Measurements from ENCODE around the gene KLF16. TPM values are rescaled to one million over a fixed set of nuclear protein-coding genes. Genes with fewer than 3 reads are reported as not detected.

Gene KLF16
- total RNA-seq, 1 donor: 7.3 TPM

GRCh38 chr19:1871140-1871597 lies 7.8 kb upstream of the KLF16 start:
- TF ChIP-seq CTCF (IDR thresholded peaks at IDR 0.05; ENCODE audit: insufficient read depth, low read length): no peak
- H3K4me3 ChIP-seq (ENCODE audit: low read depth, low read length): no peak overlapping the region
- DNase-seq (ENCODE audit: low read depth): no peak

GRCh38 chr19:1868971-1869370 lies 5.6 kb upstream of the KLF16 start:
- no peak for TF ChIP-seq CTCF (IDR thresholded peaks at IDR 0.05; ENCODE audit: insufficient read depth, low read length)
- H3K4me3 ChIP-seq (ENCODE audit: low read depth, low read length): no peak overlapping the region
- no peak for DNase-seq (ENCODE audit: low read depth)

- no peak overlapping the region for H3K4me3 ChIP-seq (ENCODE audit: low read depth, low read length)
- TF ChIP-seq CTCF (IDR thresholded peaks at IDR 0.05; ENCODE audit: insufficient read depth, low read length): no peak
- no peak for DNase-seq (ENCODE audit: low read depth)
Measured at GRCh38 chr19:1867349-1867724, 4.0 kb upstream of the KLF16 start.

GRCh38 chr19:1866693-1867348 lies 3.4 kb upstream of the KLF16 start:
- DNase-seq (ENCODE audit: low read depth): no peak
- no peak overlapping the region for H3K4me3 ChIP-seq (ENCODE audit: low read depth, low read length)
- no peak for TF ChIP-seq CTCF (IDR thresholded peaks at IDR 0.05; ENCODE audit: insufficient read depth, low read length)

GRCh38 chr19:1865172-1866010 lies 2.0 kb upstream of the KLF16 start:
- no peak for TF ChIP-seq CTCF (IDR thresholded peaks at IDR 0.05; ENCODE audit: insufficient read depth, low read length)
- DNase-seq (ENCODE audit: low read depth): no peak
- H3K4me3 ChIP-seq (ENCODE audit: low read depth, low read length): peak overlapping the region; percentile 74

GRCh38 chr19:1864480-1865171 lies 1.2 kb upstream of the KLF16 start:
- DNase-seq (ENCODE audit: low read depth): peak; percentile 45
- peak overlapping the region; percentile 74 for H3K4me3 ChIP-seq (ENCODE audit: low read depth, low read length)
- TF ChIP-seq CTCF (IDR thresholded peaks at IDR 0.05; ENCODE audit: insufficient read depth, low read length): peak; percentile 64
